Mesodermal cell (in vitro differentiated cells): Measurements from ENCODE around the gene VEGFA.

ENCODE experiments used
- H3K27ac ChIP-seq: 2 replicates; pipeline ENCODE4 v1.7.0; 2013; ENCODE audit warnings: mild to moderate bottlenecking, low read depth, low read length, moderate library complexity; ENCODE audit not compliant: severe bottlenecking
- H3K36me3 ChIP-seq: 2 replicates; pipeline ENCODE4 v1.7.1; 2013; ENCODE audit warnings: mild to moderate bottlenecking, low read length, moderate library complexity; ENCODE audit not compliant: control insufficient read depth, insufficient read depth
- H3K4me1 ChIP-seq: one replicate; pipeline ENCODE4 v1.7.1; 2013; ENCODE audit warnings: mild to moderate bottlenecking, low read length; ENCODE audit not compliant: insufficient read depth, control insufficient read depth, poor library complexity, severe bottlenecking
- H3K4me3 ChIP-seq: 2 replicates; pipeline ENCODE4 v1.7.0; 2013; ENCODE audit warnings: low read length, control low read depth, mild to moderate bottlenecking; ENCODE audit not compliant: insufficient read depth, poor library complexity, severe bottlenecking; ENCODE audit errors: extremely low read depth
- H3K9me3 ChIP-seq: 2 replicates; pipeline ENCODE4 v1.7.1; 2013; ENCODE audit warnings: mild to moderate bottlenecking, low read length, moderate library complexity; ENCODE audit not compliant: control insufficient read depth
- WGBS, 2 experiments: methylation state at CpG; one replicate each; pipeline ENCODE4 v1.1.5; 2013; ENCODE audit warnings: missing lambda C conversion rate in 2 of 2; ENCODE audit not compliant: insufficient coverage in 2 of 2; 5-methylcytosine and 5-hydroxymethylcytosine counted together

Gene VEGFA

GRCh38 chr6:43831191-43831590 is 61.2 kb downstream of the VEGFA start:
- H3K4me3 ChIP-seq, result no peak overlapping the region
- H3K27ac ChIP-seq, result no peak overlapping the region
- WGBS, 2 experiments, result 62 to 79% methylated on average over 1 to 2 of the region's 3 CpGs
- peaks cover 14% of the 10 kb centered on the region for H3K4me1 ChIP-seq
- no peaks in the 10 kb centered on the region for H3K36me3 ChIP-seq
- H3K9me3 ChIP-seq, result no peaks in the 10 kb centered on the region

GRCh38 chr6:43833223-43833995 is 63.4 kb downstream of the VEGFA start:
- Histone ChIP-seq H3K4me3 (no peak overlapping the region), H3K4me1 (peaks cover 11% of the 10 kb centered on the region), H3K27ac (no peak overlapping the region), H3K36me3 (no peaks in the 10 kb centered on the region), H3K9me3 (no peaks in the 10 kb centered on the region)
- 90 to 94% methylated on average over 4 to 7 of the region's 7 CpGs for WGBS, 2 experiments

GRCh38 chr6:43833996-43834390 is 64.0 kb downstream of the VEGFA start:
- no peaks in the 10 kb centered on the region for H3K36me3 ChIP-seq
- H3K4me3 ChIP-seq, result no peak overlapping the region
- no peak overlapping the region for H3K27ac ChIP-seq
- H3K9me3 ChIP-seq, result no peaks in the 10 kb centered on the region
- WGBS, 2 experiments, result 95 to 96% methylated on average over 8 of the region's 9 CpGs
- peaks cover 13% of the 10 kb centered on the region for H3K4me1 ChIP-seq

- H3K4me3 ChIP-seq, result no peak overlapping the region
- H3K27ac ChIP-seq, result no peak overlapping the region
- no peaks in the 10 kb centered on the region for H3K9me3 ChIP-seq
- 66 to 70% methylated on average over 2 to 4 of the region's 5 CpGs for WGBS, 2 experiments
- no peaks in the 10 kb centered on the region for H3K36me3 ChIP-seq
- H3K4me1 ChIP-seq, result peaks cover 13% of the 10 kb centered on the region
Measured at GRCh38 chr6:43834528-43835155, 64.6 kb downstream of the VEGFA start.

- Histone ChIP-seq H3K36me3 (no peaks in the 10 kb centered on the region), H3K4me3 (no peak overlapping the region), H3K9me3 (no peaks in the 10 kb centered on the region), H3K4me1 (peaks cover 13% of the 10 kb centered on the region), H3K27ac (no peak overlapping the region)
- WGBS, 2 experiments, result 73 to 87% methylated on average over 5 to 6 of the region's 8 CpGs
Measured at GRCh38 chr6:43835872-43836419, 65.9 kb downstream of the VEGFA start.
